IMR-90 (cell line): Measurements from ENCODE around the gene ARHGEF39. TPM values are rescaled to one million over a fixed set of nuclear protein-coding genes. Genes with fewer than 3 reads are reported as not detected.

ENCODE experiments used
- ATAC-seq: fragments of 200-7000 bp; cut with Tn5 transposase; 2 replicates; pipeline ENCODE4 v1.9.1; 2020; ENCODE audit warnings: low read depth, mild to moderate bottlenecking, moderate library complexity
- BruUV-seq: library from RNA; stranded (reverse); fragments of 400-500 nt; replicated peaks from 2 replicates; lab custom pipeline; 2021; lab: Mats Ljungman, UMichigan
- CTCF ChIA-PET: fragments of 300-600 bp; formaldehyde crosslinking; extraction: SDS; loops from one replicate; lab custom pipeline; 2021; ENCODE audit warnings: antibody characterized with exemption; lab: Yijun Ruan, JAX
- POLR2A ChIA-PET: fragments of 300-600 bp; sonication (Branson Sonifier 250); formaldehyde crosslinking; loops from one replicate; lab custom pipeline; 2022; ENCODE audit warnings: antibody characterized with exemption; ENCODE audit not compliant: unreplicated experiment; lab: Charles Lee
- DNase-seq: peaks from one replicate; pipeline ENCODE4 v3.0.0; 2013
- H2AFZ ChIP-seq: replicated peaks from 2 replicates; pipeline ENCODE3; 2013; ENCODE audit warnings: low read length, mild to moderate bottlenecking; ENCODE audit not compliant: poor library complexity
- H2AK5ac ChIP-seq: 2 replicates; pipeline ENCODE4 v1.6.1; 2013; ENCODE audit warnings: low read depth, low read length, inconsistent platforms
- H2AK9ac ChIP-seq: replicated peaks from 2 replicates; pipeline ENCODE3; 2013; ENCODE audit warnings: mild to moderate bottlenecking, low read depth, low read length, moderate library complexity; ENCODE audit not compliant: poor library complexity
- H2BK120ac ChIP-seq: 2 replicates; pipeline ENCODE4 v1.6.1; 2013; ENCODE audit warnings: low read depth, low read length, inconsistent platforms
- H2BK15ac ChIP-seq: 3 replicates; pipeline ENCODE4 v1.6.1; 2013; ENCODE audit warnings: low read depth, low read length, inconsistent platforms
- H2BK20ac ChIP-seq: 2 replicates; pipeline ENCODE4 v1.6.1; 2013; ENCODE audit warnings: low read depth, mild to moderate bottlenecking, inconsistent platforms, low read length, moderate library complexity
- H2BK5ac ChIP-seq: 2 replicates; pipeline ENCODE4 v1.6.1; 2013; ENCODE audit warnings: mild to moderate bottlenecking, low read depth, low read length, inconsistent platforms; ENCODE audit not compliant: poor library complexity, severe bottlenecking
- H3K14ac ChIP-seq: replicated peaks from 2 replicates; pipeline ENCODE4 v1.6.1; 2013; ENCODE audit warnings: low read depth, low read length, inconsistent platforms
- H3K18ac ChIP-seq: 2 replicates; pipeline ENCODE4 v1.6.1; 2013; ENCODE audit warnings: low read depth, low read length, control low read depth
- H3K23ac ChIP-seq: 2 replicates; pipeline ENCODE4 v1.6.1; 2013; ENCODE audit warnings: low read depth, low read length, inconsistent platforms
- H3K27ac ChIP-seq: 2 replicates; pipeline ENCODE4 v1.5.1; 2013; ENCODE audit warnings: mild to moderate bottlenecking, control low read depth, low read length; ENCODE audit not compliant: insufficient read depth
- H3K27me3 ChIP-seq: 2 replicates; pipeline ENCODE4 v1.6.1; 2013; ENCODE audit warnings: low read length; ENCODE audit not compliant: control insufficient read depth, insufficient read depth
- H3K36me3 ChIP-seq: 2 replicates; pipeline ENCODE4 v1.6.1; 2013; ENCODE audit warnings: low read length, mixed read lengths; ENCODE audit not compliant: control insufficient read depth, insufficient read depth
- H3K4ac ChIP-seq: 2 replicates; pipeline ENCODE4 v1.6.1; 2013; ENCODE audit warnings: low read depth, low read length, inconsistent platforms
- H3K4me1 ChIP-seq: 2 replicates; pipeline ENCODE4 v1.6.1; 2013; ENCODE audit warnings: low read length, mixed read lengths; ENCODE audit not compliant: control insufficient read depth, insufficient read depth
- H3K4me2 ChIP-seq: 2 replicates; pipeline ENCODE4 v1.6.1; 2013; ENCODE audit warnings: low read depth, mild to moderate bottlenecking, control low read depth, low read length, moderate library complexity
- H3K4me3 ChIP-seq: 2 replicates; pipeline ENCODE4 v1.5.1; 2013; ENCODE audit warnings: low read depth, mild to moderate bottlenecking, control low read depth, low read length, moderate library complexity; ENCODE audit not compliant: insufficient read depth
- H3K56ac ChIP-seq: 2 replicates; pipeline ENCODE4 v1.6.1; 2013; ENCODE audit warnings: low read length, inconsistent platforms; ENCODE audit not compliant: insufficient read depth; ENCODE audit errors: extremely low read depth
- H3K79me1 ChIP-seq, 2 experiments: 2 replicates each; pipeline ENCODE4 v1.6.1; 2013; ENCODE audit warnings: low read length in 2 of 2, inconsistent platforms in 1 of 2, low read depth in 1 of 2
- H3K9ac ChIP-seq: 2 replicates; pipeline ENCODE4 v1.6.1; 2013; ENCODE audit warnings: low read depth, low read length, control low read depth
- H3K9me1 ChIP-seq: 2 replicates; pipeline ENCODE4 v1.6.1; 2013; ENCODE audit warnings: low read length, inconsistent platforms; ENCODE audit not compliant: insufficient read depth
- H3K9me3 ChIP-seq: 2 replicates; pipeline ENCODE4 v1.6.1; 2013; ENCODE audit warnings: low read length; ENCODE audit not compliant: control insufficient read depth, insufficient read depth
- H4K20me1 ChIP-seq: 2 replicates; pipeline ENCODE4 v1.6.1; 2013; ENCODE audit warnings: low read length, inconsistent platforms; ENCODE audit not compliant: insufficient read depth
- H4K5ac ChIP-seq: 2 replicates; pipeline ENCODE4 v1.6.1; 2013; ENCODE audit warnings: mild to moderate bottlenecking, low read depth, low read length, control low read depth
- H4K8ac ChIP-seq, 2 experiments: 2 replicates each; pipeline ENCODE4 v1.6.1; 2013; ENCODE audit warnings: low read depth in 2 of 2, low read length in 2 of 2, control low read depth in 1 of 2, inconsistent platforms in 1 of 2
- H4K91ac ChIP-seq: 2 replicates; pipeline ENCODE4 v1.6.1; 2013; ENCODE audit warnings: low read depth, low read length, inconsistent platforms; ENCODE audit not compliant: insufficient read depth
- BHLHE40 ChIP-seq: fragments of 150-350 bp; IDR thresholded peaks from 2 replicates; pipeline ENCODE4 v1.6.1; 2016; ENCODE audit warnings: mild to moderate bottlenecking, low read depth, low read length
- CHD1 ChIP-seq: IDR thresholded peaks from 2 replicates; pipeline ENCODE4 v1.6.1; 2012; ENCODE audit warnings: low read depth, low read length, improper control_type of control experiment
- FOS ChIP-seq: fragments of 150-350 bp; IDR thresholded peaks from 2 replicates; pipeline ENCODE4 v1.6.1; 2016; ENCODE audit warnings: low read depth, low read length
- MAFK ChIP-seq: IDR thresholded peaks from 2 replicates; pipeline ENCODE4 v1.6.1; 2012; ENCODE audit warnings: low read depth, low read length, improper control_type of control experiment
- POLR2A ChIP-seq: IDR thresholded peaks from 2 replicates; pipeline ENCODE4 v1.6.1; 2012; ENCODE audit warnings: mild to moderate bottlenecking, low read depth, low read length
- RAD21 ChIP-seq: IDR thresholded peaks from 2 replicates; pipeline ENCODE4 v1.6.1; 2012; ENCODE audit warnings: low read length, improper control_type of control experiment
- RCOR1 ChIP-seq: IDR thresholded peaks from 2 replicates; pipeline ENCODE4 v1.6.1; 2012; ENCODE audit warnings: mild to moderate bottlenecking, low read length, improper control_type of control experiment; ENCODE audit not compliant: insufficient replicate concordance
- SMC3 ChIP-seq: fragments of 150-350 bp; IDR thresholded peaks from 2 replicates; pipeline ENCODE4 v1.6.1; 2016; ENCODE audit warnings: low read depth, mild to moderate bottlenecking, antibody characterized with exemption, low read length, moderate library complexity
- WGBS, 2 experiments: methylation state at CpG; one replicate each; pipeline versions ENCODE4 v1.1.5 to v1.1.7; 2013; ENCODE audit warnings: missing lambda C conversion rate in 2 of 2; ENCODE audit not compliant: insufficient read length in 1 of 2; ENCODE audit errors: extremely low coverage in 2 of 2; 5-methylcytosine and 5-hydroxymethylcytosine counted together
- dilution Hi-C: fragments of 300-500 bp; cut with HindIII; formaldehyde crosslinking; loops from one replicate; pipeline ENCODE4 v1.14.3; 2018; ENCODE audit warnings: low sequenced_read_pairs; ENCODE audit not compliant: unreplicated experiment
- in situ Hi-C: fragments of 300-500 bp; cut with MboI; formaldehyde crosslinking; loops from 3 replicates; pipeline ENCODE4 v1.14.3; 2019; ENCODE audit warnings: low sequenced_read_pairs, inconsistent platforms, mixed read lengths
- intact Hi-C: fragments of 100-400 bp; cut with micrococcal nuclease; formaldehyde crosslinking; loops from 2 replicates; pipeline ENCODE4 v1.10.0; 2022
- polyA plus RNA-seq, 3 experiments: library from polyadenylated mRNA; depleted of rRNA; stranded (reverse); fragments of >200 nt; gene quantifications; 2 replicates each; pipeline ENCODE4 v1.2.3, GENCODE V29; 2012; ENCODE audit warnings: low replicate concordance in 1 of 3
- total RNA-seq: library from RNA; depleted of rRNA; stranded (reverse); fragments of >200 nt; gene quantifications from 2 replicates; pipeline ENCODE4 v1.2.3, GENCODE V29; 2012
- TF ChIP-seq, protein P1 (sequence below): fragments of 150-350 bp; IDR thresholded peaks from 2 replicates; pipeline ENCODE4 v1.6.1; 2016; ENCODE audit warnings: low read depth, mild to moderate bottlenecking, low read length, moderate library complexity, borderline replicate concordance
- TF ChIP-seq, protein P2 (sequence below): conservative IDR thresholded peaks from 2 replicates; pipeline ENCODE4 v1.5.1; 2012; ENCODE audit warnings: mild to moderate bottlenecking, low read depth, low read length, improper control_type of control experiment

Gene ARHGEF39
- total and polyA plus RNA-seq, 2 of the 4 experiments (the other 2 are of a cell fraction), result 2.5 to 2.8 TPM

DNA sequence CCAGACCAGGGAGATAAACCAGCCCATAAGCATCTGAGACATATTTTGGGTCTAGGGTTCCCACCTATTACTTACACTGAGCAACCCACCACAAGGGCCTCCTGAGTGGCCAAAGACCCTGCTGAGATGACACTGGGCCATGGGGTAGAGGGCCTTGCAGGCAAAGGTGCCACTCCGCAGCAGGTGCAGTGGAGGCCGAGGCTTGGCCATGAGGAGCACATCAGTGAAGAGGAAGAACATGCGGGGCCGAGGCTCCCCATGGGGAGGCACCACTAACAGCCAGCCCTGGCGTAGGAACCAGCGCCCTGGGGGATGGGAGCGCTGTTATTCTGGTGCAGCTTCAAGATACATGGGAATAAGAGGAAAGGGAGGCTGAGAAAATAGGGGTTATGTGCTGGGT, 2.6 kb downstream of the ARHGEF39 start:
- ChIA-PET POLR2A (no interaction called here), CTCF (no interaction called here)
- intact Hi-C loops (no loop called here), in situ Hi-C loops (no loop called here), dilution Hi-C loops (no loop called here)
- Histone ChIP-seq H3K56ac (no peak overlapping the region), H3K23ac (no peak overlapping the region), H2BK15ac (no peak overlapping the region), H3K4ac (no peak overlapping the region), H3K9me1 (peaks cover 15% of the 10 kb centered on the region), H2AK5ac (peak overlapping the region; percentile 54; the same call in 1 of the 2 replicates), H4K8ac (no peak overlapping the region; a peak in 1 of 4 replicates), H3K4me2 (no peak overlapping the region), H4K91ac (no peak overlapping the region), H3K9ac (no peak overlapping the region), H3K36me3 (peaks cover 11% of the 10 kb centered on the region), H3K27me3 (no peaks in the 10 kb centered on the region), H3K18ac (no peak overlapping the region), H3K14ac (no peak overlapping the region), H2BK120ac (no peak overlapping the region), H2AK9ac (no peak overlapping the region), H2BK20ac (no peak overlapping the region), H4K5ac (no peak overlapping the region), H3K79me1 (peaks cover 30 to 65% of the 10 kb centered on the region in 2 experiments; a peak in 3 of 4 replicates), H2BK5ac (no peak overlapping the region), H4K20me1 (peaks cover 3% of the 10 kb centered on the region; the same call in 1 of the 2 replicates), H3K4me1 (peaks cover 15% of the 10 kb centered on the region), H3K27ac (no peak overlapping the region), H2AFZ (no peak overlapping the region), H3K4me3 (no peak overlapping the region), H3K9me3 (no peaks in the 10 kb centered on the region)
- no peak for DNase-seq
- ATAC-seq, result no peak
- TF ChIP-seq BHLHE40 (no peak), POLR2A (no peak), FOS (no peak), MAFK (no peak), RCOR1 (no peak), CHD1 (no peak), RAD21 (no peak), SMC3 (no peak)
- TF ChIP-seq, protein P1, sequence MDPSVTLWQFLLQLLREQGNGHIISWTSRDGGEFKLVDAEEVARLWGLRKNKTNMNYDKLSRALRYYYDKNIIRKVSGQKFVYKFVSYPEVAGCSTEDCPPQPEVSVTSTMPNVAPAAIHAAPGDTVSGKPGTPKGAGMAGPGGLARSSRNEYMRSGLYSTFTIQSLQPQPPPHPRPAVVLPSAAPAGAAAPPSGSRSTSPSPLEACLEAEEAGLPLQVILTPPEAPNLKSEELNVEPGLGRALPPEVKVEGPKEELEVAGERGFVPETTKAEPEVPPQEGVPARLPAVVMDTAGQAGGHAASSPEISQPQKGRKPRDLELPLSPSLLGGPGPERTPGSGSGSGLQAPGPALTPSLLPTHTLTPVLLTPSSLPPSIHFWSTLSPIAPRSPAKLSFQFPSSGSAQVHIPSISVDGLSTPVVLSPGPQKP, result no peak
- TF ChIP-seq, protein P2, sequence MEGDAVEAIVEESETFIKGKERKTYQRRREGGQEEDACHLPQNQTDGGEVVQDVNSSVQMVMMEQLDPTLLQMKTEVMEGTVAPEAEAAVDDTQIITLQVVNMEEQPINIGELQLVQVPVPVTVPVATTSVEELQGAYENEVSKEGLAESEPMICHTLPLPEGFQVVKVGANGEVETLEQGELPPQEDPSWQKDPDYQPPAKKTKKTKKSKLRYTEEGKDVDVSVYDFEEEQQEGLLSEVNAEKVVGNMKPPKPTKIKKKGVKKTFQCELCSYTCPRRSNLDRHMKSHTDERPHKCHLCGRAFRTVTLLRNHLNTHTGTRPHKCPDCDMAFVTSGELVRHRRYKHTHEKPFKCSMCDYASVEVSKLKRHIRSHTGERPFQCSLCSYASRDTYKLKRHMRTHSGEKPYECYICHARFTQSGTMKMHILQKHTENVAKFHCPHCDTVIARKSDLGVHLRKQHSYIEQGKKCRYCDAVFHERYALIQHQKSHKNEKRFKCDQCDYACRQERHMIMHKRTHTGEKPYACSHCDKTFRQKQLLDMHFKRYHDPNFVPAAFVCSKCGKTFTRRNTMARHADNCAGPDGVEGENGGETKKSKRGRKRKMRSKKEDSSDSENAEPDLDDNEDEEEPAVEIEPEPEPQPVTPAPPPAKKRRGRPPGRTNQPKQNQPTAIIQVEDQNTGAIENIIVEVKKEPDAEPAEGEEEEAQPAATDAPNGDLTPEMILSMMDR, result no peak
- BruUV-seq, result no TSS peak
- WGBS, 2 experiments, result 80% methylated on average over 1 of the region's 7 CpGs; no CpG with 5 or more reads in 1 of the 2 experiments
